HepG2 (cell line): Measurements from ENCODE around the gene CSKMT. TPM values are rescaled to one million over a fixed set of nuclear protein-coding genes. Genes with fewer than 3 reads are reported as not detected.
A peak's percentile ranks its signal among the peaks of the same experiment; 100 is the strongest.

Experiments
- ARID5B ChIP-seq: IDR thresholded peaks from 2 replicates; pipeline ENCODE4 v1.4.0; 2020; ENCODE audit warnings: mild to moderate bottlenecking, missing genetic modification reagents
- CBFB ChIP-seq: sonication (generic); formaldehyde crosslinking; IDR thresholded peaks from 2 replicates; pipeline ENCODE4 v1.4.0; 2020; ENCODE audit warnings: missing genetic modification reagents
- CERS6 ChIP-seq: sonication (generic); formaldehyde crosslinking; IDR thresholded peaks from 2 replicates; pipeline ENCODE4 v1.5.0; 2020; ENCODE audit warnings: missing genetic modification reagents
- NCOR1 ChIP-seq: fragments of 200-600 bp; sonication (generic); IDR thresholded peaks from 2 replicates; pipeline ENCODE4 v1.7.0; 2017; ENCODE audit warnings: antibody characterized with exemption, low read length, borderline replicate concordance
- NFKB2 ChIP-seq: sonication (generic); formaldehyde crosslinking; IDR thresholded peaks from 2 replicates; pipeline ENCODE4 v1.4.0; 2020; ENCODE audit warnings: missing genetic modification reagents, borderline replicate concordance
- PRPF4 ChIP-seq: fragments of 200-400 bp; formaldehyde crosslinking; IDR thresholded peaks from 2 replicates; pipeline ENCODE4 v1.6.1; 2016; ENCODE audit warnings: low read length, low read depth; ENCODE audit not compliant: poor library complexity, severe bottlenecking
- SMC3 ChIP-seq: IDR thresholded peaks from 2 replicates; pipeline ENCODE4 v1.6.1; 2011; ENCODE audit warnings: low read length, improper control_type of control experiment
- SOX13 ChIP-seq, 3 experiments: fragments of 450-650 bp in 1 of 3; sonication (generic) in 1 of 3; formaldehyde crosslinking in 1 of 3; IDR thresholded peaks in 2 of 3; conservative IDR thresholded peaks in 1 of 3; 2 replicates each; pipeline versions ENCODE4 v1.5.0 to v1.6.1; 2016 to 2020; ENCODE audit warnings: antibody characterized with exemption in 1 of 3, mild to moderate bottlenecking in 1 of 3, missing compliant biosample characterization in 1 of 3, missing genetic modification reagents in 1 of 3, moderate library complexity in 1 of 3
- SOX5 ChIP-seq: IDR thresholded peaks from 2 replicates; pipeline ENCODE4 v1.6.1; 2016; ENCODE audit warnings: borderline replicate concordance
- SRF ChIP-seq: IDR thresholded peaks from 2 replicates; pipeline ENCODE4 v1.6.1; 2011; ENCODE audit warnings: mild to moderate bottlenecking, low read depth, low read length, moderate library complexity
- THYN1 ChIP-seq: sonication (generic); formaldehyde crosslinking; IDR thresholded peaks from 2 replicates; pipeline ENCODE4 v1.8.1; 2023; ENCODE audit warnings: low read depth, mild to moderate bottlenecking, moderate library complexity, missing genetic modification reagents, borderline replicate concordance
- ZNF589 ChIP-seq: sonication (generic); formaldehyde crosslinking; conservative IDR thresholded peaks from 2 replicates; pipeline ENCODE4 v1.8.0; 2022; ENCODE audit warnings: mild to moderate bottlenecking, moderate library complexity, missing genetic modification reagents
- ZNF776 ChIP-seq: sonication (generic); formaldehyde crosslinking; IDR thresholded peaks from 2 replicates; pipeline ENCODE4 v1.4.0; 2020; ENCODE audit warnings: mild to moderate bottlenecking, missing genetic modification reagents
- ZNF839 ChIP-seq: sonication (generic); formaldehyde crosslinking; IDR thresholded peaks from 2 replicates; pipeline ENCODE4 v1.4.0; 2020; ENCODE audit warnings: missing genetic modification reagents, mild to moderate bottlenecking, borderline replicate concordance
- ZSCAN20 ChIP-seq: sonication (generic); formaldehyde crosslinking; IDR thresholded peaks from 2 replicates; pipeline ENCODE4 v1.4.0; 2020; ENCODE audit warnings: missing genetic modification reagents, mild to moderate bottlenecking, borderline replicate concordance
- polyA plus RNA-seq, 8 experiments: library from polyadenylated mRNA; depleted of rRNA in 3 of 8; stranded (reverse) in 7 of 8; unstranded in 1 of 8; fragments of >200 nt; fragmentation: Illumina TruSeq in 4 of 8; extraction: Trizol in 4 of 8; gene quantifications; 2 replicates each; pipeline versions ENCODE4 v1.2.1 to v1.2.3, GENCODE V29; 2011 to 2016; ENCODE audit warnings: low read depth in 4 of 8, missing spikeins in 1 of 8, mixed read lengths in 1 of 8; ENCODE audit not compliant: insufficient read depth in 1 of 8
- total RNA-seq, 5 experiments: library from RNA; depleted of rRNA; stranded (reverse); fragments of >200 nt; fragmentation: Illumina TruSeq; extraction: Trizol; gene quantifications; 2 replicates each; pipeline ENCODE4 v1.2.3, GENCODE V29; 2016; ENCODE audit warnings: low read depth in 1 of 5
- TF ChIP-seq, protein P1 (sequence below): sonication (generic); formaldehyde crosslinking; conservative IDR thresholded peaks from 2 replicates; pipeline ENCODE4 v1.4.0; 2020; ENCODE audit warnings: missing genetic modification reagents
- TF ChIP-seq, protein P2 (sequence below): sonication (generic); formaldehyde crosslinking; IDR thresholded peaks from 2 replicates; pipeline ENCODE4 v1.5.0; 2020; ENCODE audit warnings: missing genetic modification reagents

CSKMT gene
- total and polyA plus RNA-seq, 2 of the 13 experiments (the other 11 are each of a cell fraction or from before 2014, with no cell fraction given), result 7.6 to 31.8 TPM

DNA sequence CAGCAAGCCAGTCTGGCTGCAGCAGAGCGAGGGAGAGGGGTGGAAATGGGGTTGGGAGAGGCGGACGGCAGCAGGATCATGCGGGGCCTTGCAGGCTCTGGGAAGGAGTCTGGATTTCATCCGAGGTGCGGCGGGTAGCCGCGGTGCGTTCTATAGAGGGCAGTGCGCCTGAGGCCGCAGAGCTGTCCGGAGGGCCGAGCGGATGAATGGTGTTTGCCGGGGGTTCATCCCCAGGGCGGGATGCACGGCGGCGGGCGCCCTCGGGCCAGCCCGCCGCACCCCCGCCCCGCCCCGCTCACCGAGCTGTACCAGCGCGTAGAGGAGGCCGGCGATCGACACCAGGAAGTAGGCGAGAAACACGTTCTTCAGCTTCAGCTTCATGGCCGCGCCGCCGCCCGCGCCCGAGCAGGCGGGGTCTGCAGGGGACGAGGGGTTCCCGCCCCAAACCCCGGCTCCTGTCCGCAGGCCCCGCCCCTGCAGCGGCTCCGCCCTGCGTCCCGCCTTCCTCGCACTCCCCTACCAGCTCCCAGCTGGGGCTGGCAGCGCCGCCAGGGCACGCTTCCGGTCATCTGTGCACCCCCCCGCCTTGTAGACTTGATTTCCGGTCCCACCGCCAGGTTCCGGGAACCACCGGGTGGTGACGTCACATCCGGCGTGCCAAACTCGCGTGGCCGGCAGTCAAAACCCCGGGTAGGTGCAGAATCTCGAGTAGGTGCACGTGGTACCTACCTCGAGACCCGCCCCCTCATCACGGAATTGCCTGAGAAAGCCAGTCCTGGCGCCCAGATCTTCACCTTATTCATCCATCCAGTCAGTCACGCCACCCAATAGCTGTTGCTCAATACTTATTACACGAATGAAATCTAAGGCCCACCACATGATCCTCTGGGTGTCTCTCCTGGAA is 43.3 kb upstream of the CSKMT start, which contains the start of gene B3GAT3 (continued):
- TF ChIP-seq PRPF4 (no peak), CERS6 (no peak), ZSCAN20 (CRISPR knock-in tag) (peak; percentile 73; the same call in 1 of the 2 replicates), SRF (no peak), ARID5B (peak; percentile 74), ZNF839 (CRISPR knock-in tag) (no peak), SOX5 (CRISPR knock-in tag) (peak; percentile 57; the same call in 1 of the 2 replicates), NFKB2 (CRISPR knock-in tag) (peak; percentile 84; the same call in 1 of the 2 replicates), SMC3 (no peak), ZNF776 (CRISPR knock-in tag) (peak; percentile 85), ZNF589 (CRISPR knock-in tag) (peak; percentile 88; the same call in 1 of the 2 replicates), THYN1 (CRISPR knock-in tag) (no peak), SOX13 (IDR thresholded peaks at IDR 0.05) (no peak), SOX13 (CRISPR knock-in tag; conservative IDR thresholded peaks at IDR 0.05 in 1 of 2, IDR thresholded peaks at IDR 0.05 in 1 of 2) (peak in 1 of 2 experiments; percentile 70; a peak in 3 of 4 replicates), CBFB (peak; percentile 63; the same call in 1 of the 2 replicates), NCOR1 (peak; percentile 44; the same call in 1 of the 2 replicates)
- TF ChIP-seq, protein P1, sequence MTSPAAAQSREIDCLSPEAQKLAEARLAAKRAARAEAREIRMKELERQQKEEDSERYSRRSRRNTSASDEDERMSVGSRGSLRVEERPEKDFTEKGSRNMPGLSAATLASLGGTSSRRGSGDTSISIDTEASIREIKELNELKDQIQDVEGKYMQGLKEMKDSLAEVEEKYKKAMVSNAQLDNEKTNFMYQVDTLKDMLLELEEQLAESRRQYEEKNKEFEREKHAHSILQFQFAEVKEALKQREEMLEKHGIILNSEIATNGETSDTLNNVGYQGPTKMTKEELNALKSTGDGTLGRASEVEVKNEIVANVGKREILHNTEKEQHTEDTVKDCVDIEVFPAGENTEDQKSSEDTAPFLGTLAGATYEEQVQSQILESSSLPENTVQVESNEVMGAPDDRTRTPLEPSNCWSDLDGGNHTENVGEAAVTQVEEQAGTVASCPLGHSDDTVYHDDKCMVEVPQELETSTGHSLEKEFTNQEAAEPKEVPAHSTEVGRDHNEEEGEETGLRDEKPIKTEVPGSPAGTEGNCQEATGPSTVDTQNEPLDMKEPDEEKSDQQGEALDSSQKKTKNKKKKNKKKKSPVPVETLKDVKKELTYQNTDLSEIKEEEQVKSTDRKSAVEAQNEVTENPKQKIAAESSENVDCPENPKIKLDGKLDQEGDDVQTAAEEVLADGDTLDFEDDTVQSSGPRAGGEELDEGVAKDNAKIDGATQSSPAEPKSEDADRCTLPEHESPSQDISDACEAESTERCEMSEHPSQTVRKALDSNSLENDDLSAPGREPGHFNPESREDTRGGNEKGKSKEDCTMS (CRISPR knock-in tag), result 0 out of 2 replicates have a peak, but pooled peaks have one; percentile 75
- TF ChIP-seq, protein P2, sequence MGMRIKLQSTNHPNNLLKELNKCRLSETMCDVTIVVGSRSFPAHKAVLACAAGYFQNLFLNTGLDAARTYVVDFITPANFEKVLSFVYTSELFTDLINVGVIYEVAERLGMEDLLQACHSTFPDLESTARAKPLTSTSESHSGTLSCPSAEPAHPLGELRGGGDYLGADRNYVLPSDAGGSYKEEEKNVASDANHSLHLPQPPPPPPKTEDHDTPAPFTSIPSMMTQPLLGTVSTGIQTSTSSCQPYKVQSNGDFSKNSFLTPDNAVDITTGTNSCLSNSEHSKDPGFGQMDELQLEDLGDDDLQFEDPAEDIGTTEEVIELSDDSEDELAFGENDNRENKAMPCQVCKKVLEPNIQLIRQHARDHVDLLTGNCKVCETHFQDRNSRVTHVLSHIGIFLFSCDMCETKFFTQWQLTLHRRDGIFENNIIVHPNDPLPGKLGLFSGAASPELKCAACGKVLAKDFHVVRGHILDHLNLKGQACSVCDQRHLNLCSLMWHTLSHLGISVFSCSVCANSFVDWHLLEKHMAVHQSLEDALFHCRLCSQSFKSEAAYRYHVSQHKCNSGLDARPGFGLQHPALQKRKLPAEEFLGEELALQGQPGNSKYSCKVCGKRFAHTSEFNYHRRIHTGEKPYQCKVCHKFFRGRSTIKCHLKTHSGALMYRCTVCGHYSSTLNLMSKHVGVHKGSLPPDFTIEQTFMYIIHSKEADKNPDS (CRISPR knock-in tag), result peak; percentile 37; the same call in 1 of the 2 replicates
